ENCODE results near the gene NINJ2.
"Not testable (repeated sequence)": the region's sequence is repeated elsewhere in the genome, so short reads cannot be mapped to it uniquely, and the experiment has no call there.

DNA sequence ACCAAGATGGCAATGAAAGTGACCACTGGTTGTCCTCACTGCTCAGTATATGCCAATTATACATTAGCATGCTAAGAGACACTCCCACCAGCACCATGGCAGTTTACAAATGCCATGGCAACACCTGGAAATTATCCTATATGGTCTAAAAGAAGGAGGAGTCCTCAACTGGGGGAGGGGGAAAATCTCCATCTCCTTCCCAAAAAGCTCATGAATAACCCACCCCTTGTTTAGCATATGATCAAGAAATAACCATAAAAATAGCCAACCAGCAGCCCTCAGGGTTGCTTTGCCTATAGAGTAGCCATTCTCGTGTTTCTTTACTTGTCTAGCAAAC, 34.5 kb downstream of the NINJ2 start:
- TF ChIP-seq YY1 (IDR thresholded peaks at IDR 0.05; ENCODE audit: insufficient read depth, insufficient read length); ZNF274 (IDR thresholded peaks at IDR 0.05; ENCODE audit: low read depth, low read length): not testable (repeated sequence)
